Sigmoid colon (tissue), 4 donors: ENCODE measurements around the gene EMD.

ENCODE experiments used
- CTCF ChIP-seq, 4 experiments: fragments of 450-650 bp in 3 of 4; fragments of 200-600 bp in 1 of 4; IDR thresholded peaks; one replicate each; pipeline ENCODE4 v1.5.1; 2016 to 2019; ENCODE audit warnings: antibody characterized with exemption in 4 of 4, mild to moderate bottlenecking in 3 of 4, moderate library complexity in 2 of 4
- EP300 ChIP-seq, 4 donors: sonication (generic); formaldehyde crosslinking; IDR thresholded peaks; one replicate each; pipeline ENCODE4 v1.6.1; 2017; ENCODE audit warnings: antibody characterized with exemption in 4 of 4
- POLR2A ChIP-seq, 2 donors: fragments of 450-650 bp; IDR thresholded peaks; one replicate each; pipeline ENCODE4 v1.6.1; 2016; ENCODE audit warnings: antibody characterized with exemption in 2 of 2, mild to moderate bottlenecking in 2 of 2, moderate library complexity in 2 of 2
- POLR2AphosphoS5 ChIP-seq, 4 donors: sonication (generic); formaldehyde crosslinking; IDR thresholded peaks; one replicate each; pipeline ENCODE4 v1.6.1; 2017; ENCODE audit warnings: antibody characterized with exemption in 4 of 4

GRCh38 chrX:154363706-154364439, 15.2 kb upstream of the EMD start:
- TF ChIP-seq CTCF (IDR thresholded peaks at IDR 0.05) (no peak), POLR2AphosphoS5 (IDR thresholded peaks at IDR 0.05) (peak; percentile 9 to 66 (median 38)), POLR2A (IDR thresholded peaks at IDR 0.05) (no peak), EP300 (IDR thresholded peaks at IDR 0.05) (no peak)
